ENCODE results near the gene GLB1L2.

- TF ChIP-seq EZH2 (IDR thresholded peaks at IDR 0.05; ENCODE audit: low read depth, unreplicated experiment) (no peak), CTCF (conservative IDR thresholded peaks at IDR 0.05; ENCODE audit: low read depth in 2 of 2) (no peak), JUNB (IDR thresholded peaks at IDR 0.05; ENCODE audit: unreplicated experiment) (no peak), CREB1 (CRISPR knock-in tag; IDR thresholded peaks at IDR 0.05; ENCODE audit: low read depth) (no peak), ZNF462 (CRISPR knock-in tag; IDR thresholded peaks at IDR 0.05) (no peak), EZH2phosphoT487 (IDR thresholded peaks at IDR 0.05; ENCODE audit: unreplicated experiment) (no peak), ZNF331 (CRISPR knock-in tag; IDR thresholded peaks at IDR 0.05; ENCODE audit: low read depth) (no peak)
Measured at GRCh38 chr11:134356656-134357544, 25.1 kb downstream of the GLB1L2 start.

Measured in GM23338 (cell line).